OCI-LY1 (cell line): ENCODE data around the gene ZNF362.

ENCODE experiments used
- H2AFZ ChIP-seq: fragments of 200-600 bp; sonication (generic), shearing (Covaris generic); 2 replicates; pipeline ENCODE4 v1.6.0; 2014; ENCODE audit warnings: antibody characterized with exemption, mild to moderate bottlenecking, low read length
- H3F3A ChIP-seq: fragments of 200-600 bp; sonication (generic), shearing (Covaris generic); 2 replicates; pipeline ENCODE4 v1.6.0; 2014; ENCODE audit warnings: mild to moderate bottlenecking, antibody characterized with exemption, low read length, moderate library complexity; ENCODE audit not compliant: insufficient read depth
- H3K27ac ChIP-seq: fragments of 200-600 bp; sonication (generic); 2 replicates; pipeline ENCODE4 v1.5.1; 2014; ENCODE audit warnings: low read length, mixed run types, mild to moderate bottlenecking, low read depth; ENCODE audit not compliant: poor library complexity, severe bottlenecking
- H3K27me3 ChIP-seq: fragments of 200-600 bp; sonication (generic); 2 replicates; pipeline ENCODE4 v1.6.0; 2014; ENCODE audit warnings: antibody characterized with exemption, mild to moderate bottlenecking, low read length, moderate library complexity; ENCODE audit not compliant: insufficient read depth
- H3K36me3 ChIP-seq: fragments of 200-600 bp; sonication (generic); 2 replicates; pipeline ENCODE4 v1.6.1; 2014; ENCODE audit warnings: mild to moderate bottlenecking, antibody characterized with exemption, low read length, moderate library complexity, mixed read lengths; ENCODE audit not compliant: insufficient read depth
- H3K4me1 ChIP-seq: fragments of 200-600 bp; sonication (generic); 2 replicates; pipeline ENCODE4 v1.5.1; 2014; ENCODE audit warnings: mild to moderate bottlenecking, low read length, moderate library complexity; ENCODE audit not compliant: insufficient read depth, severe bottlenecking
- H3K4me2 ChIP-seq: fragments of 200-600 bp; sonication (generic), shearing (Covaris generic); 2 replicates; pipeline ENCODE4 v1.6.1; 2014; ENCODE audit warnings: low read length
- H3K4me3 ChIP-seq: fragments of 200-600 bp; sonication (generic); 2 replicates; pipeline ENCODE4 v1.5.1; 2014; ENCODE audit warnings: low read length, low read depth, mild to moderate bottlenecking, mixed read lengths; ENCODE audit not compliant: poor library complexity, severe bottlenecking
- H3K79me2 ChIP-seq: fragments of 200-600 bp; shearing (Covaris generic); 2 replicates; pipeline ENCODE4 v1.6.1; 2016; ENCODE audit warnings: mixed run types, low read length, mixed read lengths; ENCODE audit not compliant: insufficient read depth
- H3K9ac ChIP-seq: fragments of 200-600 bp; sonication (generic), shearing (Covaris generic); 2 replicates; pipeline ENCODE4 v1.6.1; 2014; ENCODE audit warnings: mild to moderate bottlenecking, low read length, mixed read lengths
- H3K9me2 ChIP-seq: fragments of 200-600 bp; sonication (generic), shearing (Covaris generic); 2 replicates; pipeline ENCODE4 v1.6.1; 2014; ENCODE audit warnings: low read depth, mild to moderate bottlenecking, low read length, mixed read lengths
- H3K9me3 ChIP-seq: fragments of 200-600 bp; shearing (Covaris generic); 2 replicates; pipeline ENCODE4 v1.6.1; 2014; ENCODE audit warnings: low read length, mixed read lengths
- H4K20me1 ChIP-seq: fragments of 200-600 bp; sonication (generic), shearing (Covaris generic); 2 replicates; pipeline ENCODE4 v1.6.0; 2016; ENCODE audit warnings: mild to moderate bottlenecking, low read length; ENCODE audit not compliant: insufficient read depth
- EZH2 ChIP-seq: fragments of 200-600 bp; sonication (generic), shearing (Covaris generic); IDR thresholded peaks from 2 replicates; pipeline ENCODE4 v1.8.0; 2017; ENCODE audit warnings: borderline replicate concordance, mixed run types, mild to moderate bottlenecking, antibody characterized with exemption, low read length, moderate library complexity, mixed read lengths
- TF ChIP-seq, protein P1 (sequence below): fragments of 200-600 bp; sonication (generic), shearing (Covaris generic); IDR thresholded peaks from 2 replicates; pipeline ENCODE4 v1.5.1; 2017; ENCODE audit warnings: mild to moderate bottlenecking, antibody characterized with exemption, low read length, moderate library complexity, mixed read lengths

The ZNF362 gene

DNA sequence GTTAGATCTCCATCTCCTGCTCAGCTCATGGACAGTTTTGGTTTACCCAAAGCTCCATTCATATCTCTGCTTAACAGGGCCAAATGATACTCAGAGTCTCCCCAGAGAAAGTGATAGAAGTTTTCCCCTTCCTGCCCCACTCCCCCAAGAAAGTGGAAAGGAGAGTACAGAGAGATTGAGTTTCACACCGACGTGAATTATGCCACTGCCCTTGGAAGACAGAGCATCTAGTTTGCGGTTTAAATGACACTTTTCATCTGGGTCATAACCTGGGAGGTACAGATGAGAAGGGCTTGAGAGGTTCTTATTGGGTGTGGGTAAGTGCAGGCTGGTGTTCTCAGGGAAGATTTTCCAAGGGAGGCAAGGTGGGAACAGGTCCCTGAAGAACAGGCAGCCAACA lies 6.9 kb upstream of the ZNF362 start:
- H3K4me1 ChIP-seq, result no peaks in the 10 kb centered on the region
- no peaks in the 10 kb centered on the region for H3F3A ChIP-seq
- H3K36me3 ChIP-seq, result no peaks in the 10 kb centered on the region
- H2AFZ ChIP-seq, result no peak overlapping the region
- no peaks in the 10 kb centered on the region for H3K9me3 ChIP-seq
- H3K27ac ChIP-seq, result no peak overlapping the region
- H3K4me2 ChIP-seq, result no peak overlapping the region
- no peaks in the 10 kb centered on the region for H3K27me3 ChIP-seq
- H3K9ac ChIP-seq, result no peak overlapping the region
- no peaks in the 10 kb centered on the region for H4K20me1 ChIP-seq
- TF ChIP-seq EZH2, result no peak
- TF ChIP-seq, protein P1, sequence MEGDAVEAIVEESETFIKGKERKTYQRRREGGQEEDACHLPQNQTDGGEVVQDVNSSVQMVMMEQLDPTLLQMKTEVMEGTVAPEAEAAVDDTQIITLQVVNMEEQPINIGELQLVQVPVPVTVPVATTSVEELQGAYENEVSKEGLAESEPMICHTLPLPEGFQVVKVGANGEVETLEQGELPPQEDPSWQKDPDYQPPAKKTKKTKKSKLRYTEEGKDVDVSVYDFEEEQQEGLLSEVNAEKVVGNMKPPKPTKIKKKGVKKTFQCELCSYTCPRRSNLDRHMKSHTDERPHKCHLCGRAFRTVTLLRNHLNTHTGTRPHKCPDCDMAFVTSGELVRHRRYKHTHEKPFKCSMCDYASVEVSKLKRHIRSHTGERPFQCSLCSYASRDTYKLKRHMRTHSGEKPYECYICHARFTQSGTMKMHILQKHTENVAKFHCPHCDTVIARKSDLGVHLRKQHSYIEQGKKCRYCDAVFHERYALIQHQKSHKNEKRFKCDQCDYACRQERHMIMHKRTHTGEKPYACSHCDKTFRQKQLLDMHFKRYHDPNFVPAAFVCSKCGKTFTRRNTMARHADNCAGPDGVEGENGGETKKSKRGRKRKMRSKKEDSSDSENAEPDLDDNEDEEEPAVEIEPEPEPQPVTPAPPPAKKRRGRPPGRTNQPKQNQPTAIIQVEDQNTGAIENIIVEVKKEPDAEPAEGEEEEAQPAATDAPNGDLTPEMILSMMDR, result no peak
- no peaks in the 10 kb centered on the region for H3K9me2 ChIP-seq
- no peak overlapping the region for H3K4me3 ChIP-seq
- no peaks in the 10 kb centered on the region for H3K79me2 ChIP-seq

DNA sequence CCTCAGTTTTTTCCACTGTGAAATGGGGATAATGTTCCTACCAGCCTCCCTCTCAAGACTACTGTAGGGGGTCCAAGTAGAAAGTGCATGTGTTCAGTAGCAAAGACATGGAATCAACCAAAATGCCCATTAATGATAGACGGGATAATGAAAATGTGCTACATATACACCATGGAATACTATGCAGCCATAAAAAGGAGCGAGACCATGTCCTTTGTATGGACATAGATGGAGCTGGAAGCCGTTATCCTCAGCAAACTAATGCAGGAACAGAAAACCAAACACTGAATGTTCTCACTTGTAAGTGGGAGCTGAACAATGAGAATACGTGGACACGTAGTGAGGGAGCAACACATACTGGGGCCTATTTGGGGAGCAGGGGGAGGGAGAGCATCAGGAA lies 6.1 kb upstream of the ZNF362 start:
- H4K20me1 ChIP-seq, result no peaks in the 10 kb centered on the region
- H3K27me3 ChIP-seq, result no peaks in the 10 kb centered on the region; the same call in 1 of the 2 replicates
- no peak overlapping the region for H3K9ac ChIP-seq
- no peak overlapping the region for H3K4me3 ChIP-seq
- no peak overlapping the region for H3K27ac ChIP-seq
- no peaks in the 10 kb centered on the region for H3K9me2 ChIP-seq
- no peak overlapping the region for H2AFZ ChIP-seq
- TF ChIP-seq EZH2, result no peak
- TF ChIP-seq, protein P1, result no peak
- no peaks in the 10 kb centered on the region for H3K4me1 ChIP-seq
- H3K36me3 ChIP-seq, result no peaks in the 10 kb centered on the region
- H3K9me3 ChIP-seq, result no peaks in the 10 kb centered on the region
- no peaks in the 10 kb centered on the region for H3F3A ChIP-seq
- H3K79me2 ChIP-seq, result no peaks in the 10 kb centered on the region
- no peak overlapping the region for H3K4me2 ChIP-seq

DNA sequence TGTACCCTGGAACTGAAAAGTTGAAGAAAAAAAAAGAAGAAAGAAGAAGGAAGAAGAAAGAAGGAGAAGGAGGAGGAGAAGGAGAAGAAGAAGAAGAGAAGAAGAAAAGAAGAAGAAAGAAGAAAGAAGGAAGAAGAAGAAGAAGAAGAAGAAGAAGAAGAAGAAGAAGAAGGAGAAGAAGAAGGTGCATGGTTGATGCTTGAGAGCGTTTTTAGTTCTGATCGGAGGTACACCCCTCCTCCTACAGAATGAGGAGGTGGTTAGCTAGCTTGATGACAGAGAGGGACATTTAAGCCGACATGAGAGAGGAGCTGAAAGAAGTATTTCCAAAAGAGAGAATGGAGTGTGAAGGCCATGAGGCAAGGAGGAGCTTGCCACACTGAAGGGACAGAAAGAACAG lies 5.6 kb upstream of the ZNF362 start:
- Histone ChIP-seq H3K9ac (no peak overlapping the region), H3K27me3 (no peaks in the 10 kb centered on the region; the same call in 1 of the 2 replicates), H3K9me3 (no peaks in the 10 kb centered on the region), H4K20me1 (no peaks in the 10 kb centered on the region), H3K9me2 (no peaks in the 10 kb centered on the region), H3K27ac (no peak overlapping the region), H3K4me2 (no peak overlapping the region), H3K4me3 (no peak overlapping the region), H3F3A (no peaks in the 10 kb centered on the region), H3K36me3 (no peaks in the 10 kb centered on the region), H2AFZ (no peak overlapping the region), H3K79me2 (no peaks in the 10 kb centered on the region), H3K4me1 (peaks cover 3% of the 10 kb centered on the region)
- no peak for TF ChIP-seq EZH2
- TF ChIP-seq, protein P1, result no peak
